GM19043 (cell line): Measurements from ENCODE around the gene MYO10.
"Not testable (repeated sequence)": the region's sequence is repeated elsewhere in the genome, so short reads cannot be mapped to it uniquely, and the experiment has no call there.

ENCODE experiments used
- ATAC-seq: cut with Tn5 transposase; IDR thresholded peaks from one replicate; pipeline ENCODE4 v1.9.1; 2021; ENCODE audit warnings: low read depth; ENCODE audit not compliant: unreplicated experiment

Gene MYO10

GRCh38 chr5:16656561-16657191 is 279.4 kb downstream of the MYO10 start:
- ATAC-seq = no peak

- ATAC-seq = no peak
Measured at GRCh38 chr5:16654647-16655334, 281.3 kb downstream of the MYO10 start.

- not testable (repeated sequence) for ATAC-seq
Measured at GRCh38 chr5:16648739-16649138, 287.3 kb downstream of the MYO10 start.

GRCh38 chr5:16644301-16644889 is 291.7 kb downstream of the MYO10 start:
- ATAC-seq = no peak

GRCh38 chr5:16642867-16643266 is 293.2 kb downstream of the MYO10 start:
- ATAC-seq = no peak

- no peak for ATAC-seq
Measured at GRCh38 chr5:16639206-16639605, 296.9 kb downstream of the MYO10 start.

- ATAC-seq = no peak
Measured at GRCh38 chr5:16628376-16628775, 307.7 kb downstream of the MYO10 start.

GRCh38 chr5:16626696-16627264 is 309.3 kb downstream of the MYO10 start:
- ATAC-seq = peak; percentile 67

GRCh38 chr5:16625096-16625495 is 311.0 kb downstream of the MYO10 start:
- ATAC-seq = no peak

GRCh38 chr5:16619136-16619535 is 317.0 kb downstream of the MYO10 start:
- no peak for ATAC-seq

GRCh38 chr5:16618138-16618897 is 317.8 kb downstream of the MYO10 start:
- ATAC-seq = no peak

- no peak for ATAC-seq
Measured at GRCh38 chr5:16617274-16617968, 318.7 kb downstream of the MYO10 start.

- peak; percentile 52 for ATAC-seq
Measured at GRCh38 chr5:16616536-16617273, 319.4 kb downstream of the MYO10 start, which contains the start of gene RETREG1. TSS of gene RETREG1 (minus strand) at chr5:16616997. CDS start at chr5:16616971, 26 bp downstream.

- no peak for ATAC-seq
Measured at GRCh38 chr5:16615741-16616535, 320.1 kb downstream of the MYO10 start.

GRCh38 chr5:16612007-16612406 is 324.1 kb downstream of the MYO10 start:
- ATAC-seq = no peak
